ENCODE data around the gene KCND2. TPM values are rescaled to one million over a fixed set of nuclear protein-coding genes. Genes with fewer than 3 reads are reported as not detected.

The KCND2 gene
- total RNA-seq, 1 donor from 2014 or later = 0.30 TPM

DNA sequence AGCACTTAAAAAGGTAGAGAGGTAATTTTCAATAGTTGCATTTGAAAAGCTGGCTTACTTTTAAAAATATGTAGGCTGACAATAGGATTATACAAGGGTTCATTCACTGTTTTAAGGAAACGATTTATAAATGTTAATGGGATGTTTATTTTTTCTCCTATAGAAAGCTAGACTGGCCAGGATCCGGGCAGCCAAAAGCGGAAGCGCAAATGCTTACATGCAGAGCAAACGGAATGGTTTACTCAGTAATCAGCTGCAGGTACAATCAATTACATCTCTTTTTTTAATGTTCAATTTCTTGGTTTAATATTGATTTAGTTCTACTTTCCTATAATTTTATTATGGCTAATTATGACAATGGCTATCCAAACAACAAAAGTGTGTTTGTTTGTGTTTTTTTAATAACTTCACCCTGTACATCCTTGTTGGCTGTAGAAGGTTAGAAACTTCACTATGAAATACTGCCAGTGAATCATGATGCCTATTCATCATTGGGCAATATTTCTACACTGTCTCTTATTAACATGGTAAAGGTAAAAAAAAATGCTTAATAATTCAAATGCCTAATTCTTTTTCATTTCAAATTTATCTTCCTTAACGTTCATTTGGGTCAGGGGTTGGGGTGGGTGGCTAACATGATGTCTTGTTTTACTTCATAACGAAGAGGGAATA is 468.5 kb downstream of the KCND2 start:
- Mint-ChIP-seq H3K27ac (ENCODE audit: unreplicated experiment) (no peak overlapping the region), H3K4me3 (ENCODE audit: unreplicated experiment) (no peak overlapping the region), H3K27me3 (ENCODE audit: low read depth) (no peaks in the 10 kb centered on the region), H3K9me3 (ENCODE audit: low read depth) (no peaks in the 10 kb centered on the region), H3K4me1 (ENCODE audit: low read depth) (no peaks in the 10 kb centered on the region), H3K36me3 (ENCODE audit: low read depth) (no peaks in the 10 kb centered on the region)
- no peak for DNase-seq (ENCODE audit: low spot score)
- TF ChIP-seq, protein P1, sequence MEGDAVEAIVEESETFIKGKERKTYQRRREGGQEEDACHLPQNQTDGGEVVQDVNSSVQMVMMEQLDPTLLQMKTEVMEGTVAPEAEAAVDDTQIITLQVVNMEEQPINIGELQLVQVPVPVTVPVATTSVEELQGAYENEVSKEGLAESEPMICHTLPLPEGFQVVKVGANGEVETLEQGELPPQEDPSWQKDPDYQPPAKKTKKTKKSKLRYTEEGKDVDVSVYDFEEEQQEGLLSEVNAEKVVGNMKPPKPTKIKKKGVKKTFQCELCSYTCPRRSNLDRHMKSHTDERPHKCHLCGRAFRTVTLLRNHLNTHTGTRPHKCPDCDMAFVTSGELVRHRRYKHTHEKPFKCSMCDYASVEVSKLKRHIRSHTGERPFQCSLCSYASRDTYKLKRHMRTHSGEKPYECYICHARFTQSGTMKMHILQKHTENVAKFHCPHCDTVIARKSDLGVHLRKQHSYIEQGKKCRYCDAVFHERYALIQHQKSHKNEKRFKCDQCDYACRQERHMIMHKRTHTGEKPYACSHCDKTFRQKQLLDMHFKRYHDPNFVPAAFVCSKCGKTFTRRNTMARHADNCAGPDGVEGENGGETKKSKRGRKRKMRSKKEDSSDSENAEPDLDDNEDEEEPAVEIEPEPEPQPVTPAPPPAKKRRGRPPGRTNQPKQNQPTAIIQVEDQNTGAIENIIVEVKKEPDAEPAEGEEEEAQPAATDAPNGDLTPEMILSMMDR (IDR thresholded peaks at IDR 0.05) = no peak

DNA sequence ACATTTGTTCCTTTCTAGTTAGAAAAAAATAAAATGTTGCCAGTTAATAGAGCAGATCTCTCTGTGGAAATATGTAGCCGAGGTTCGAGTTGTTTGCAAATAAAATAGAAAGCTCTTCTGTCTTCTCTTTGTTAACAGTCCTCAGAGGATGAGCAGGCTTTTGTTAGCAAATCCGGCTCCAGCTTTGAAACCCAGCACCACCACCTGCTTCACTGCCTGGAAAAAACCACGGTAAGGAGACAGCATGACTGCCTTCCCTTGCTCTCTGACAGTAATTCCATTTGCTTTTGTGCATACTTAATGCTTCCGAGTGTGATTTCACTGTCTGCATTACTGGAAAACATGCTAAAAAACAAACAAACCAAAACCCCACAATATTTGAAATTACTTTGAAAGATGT is 469.4 kb downstream of the KCND2 start:
- Mint-ChIP-seq H3K9me3 (ENCODE audit: low read depth) (no peaks in the 10 kb centered on the region), H3K27me3 (ENCODE audit: low read depth) (no peaks in the 10 kb centered on the region), H3K4me3 (ENCODE audit: unreplicated experiment) (no peak overlapping the region), H3K27ac (ENCODE audit: unreplicated experiment) (no peak overlapping the region), H3K4me1 (ENCODE audit: low read depth) (no peaks in the 10 kb centered on the region), H3K36me3 (ENCODE audit: low read depth) (no peaks in the 10 kb centered on the region)
- DNase-seq (ENCODE audit: low spot score) = no peak
- TF ChIP-seq, protein P1 (IDR thresholded peaks at IDR 0.05) = no peak

DNA sequence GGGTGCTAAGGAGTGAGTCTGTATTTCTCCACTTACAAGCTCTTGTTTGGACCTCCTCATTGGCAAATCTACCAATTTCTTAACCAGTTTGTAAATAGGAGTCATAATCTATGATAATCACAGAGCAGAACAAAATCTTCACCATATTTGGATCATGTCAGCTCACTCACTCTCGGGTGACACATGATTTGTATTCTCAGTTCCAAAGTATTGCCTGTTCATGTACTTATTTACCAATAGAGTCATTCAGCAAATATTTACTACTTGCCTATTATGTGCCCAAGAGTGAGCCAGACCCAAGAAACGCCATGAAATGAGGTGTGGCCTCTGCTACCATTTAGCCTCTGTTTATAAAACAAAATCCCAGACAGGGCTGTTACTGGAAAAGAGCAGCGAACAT is 470.2 kb downstream of the KCND2 start:
- H3K27ac Mint-ChIP-seq (ENCODE audit: unreplicated experiment) = no peak overlapping the region
- DNase-seq (ENCODE audit: low spot score) = no peak
- no peaks in the 10 kb centered on the region for H3K4me1 Mint-ChIP-seq (ENCODE audit: low read depth)
- H3K9me3 Mint-ChIP-seq (ENCODE audit: low read depth) = no peaks in the 10 kb centered on the region
- no peaks in the 10 kb centered on the region for H3K36me3 Mint-ChIP-seq (ENCODE audit: low read depth)
- H3K27me3 Mint-ChIP-seq (ENCODE audit: low read depth) = no peaks in the 10 kb centered on the region
- no peak overlapping the region for H3K4me3 Mint-ChIP-seq (ENCODE audit: unreplicated experiment)
- TF ChIP-seq, protein P1 (IDR thresholded peaks at IDR 0.05) = no peak

DNA sequence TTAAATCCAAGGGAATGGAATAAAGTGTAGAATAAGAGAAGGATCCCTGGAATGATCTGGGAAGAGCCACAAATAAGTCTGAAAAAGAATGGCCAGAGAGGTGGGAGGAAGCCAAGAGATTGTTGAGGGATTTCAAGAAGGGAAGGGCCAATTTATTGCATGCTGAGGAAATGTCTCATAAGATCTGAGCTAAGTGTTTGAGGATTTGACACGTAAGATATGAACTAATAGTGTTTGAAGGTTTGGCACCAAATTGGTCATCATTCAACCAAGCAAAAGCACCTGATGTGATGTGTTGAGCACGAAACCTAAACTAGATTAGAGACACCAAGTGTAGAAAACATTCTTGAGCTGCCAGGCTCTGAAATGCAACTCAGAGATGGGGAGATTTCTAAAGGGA is 487.1 kb downstream of the KCND2 start:
- Mint-ChIP-seq H3K4me1 (ENCODE audit: low read depth) (no peaks in the 10 kb centered on the region), H3K9me3 (ENCODE audit: low read depth) (no peaks in the 10 kb centered on the region), H3K36me3 (ENCODE audit: low read depth) (no peaks in the 10 kb centered on the region), H3K27me3 (ENCODE audit: low read depth) (no peaks in the 10 kb centered on the region), H3K4me3 (ENCODE audit: unreplicated experiment) (no peak overlapping the region), H3K27ac (ENCODE audit: unreplicated experiment) (no peak overlapping the region)
- no peak for DNase-seq (ENCODE audit: low spot score)
- TF ChIP-seq, protein P1 (IDR thresholded peaks at IDR 0.05) = no peak

DNA sequence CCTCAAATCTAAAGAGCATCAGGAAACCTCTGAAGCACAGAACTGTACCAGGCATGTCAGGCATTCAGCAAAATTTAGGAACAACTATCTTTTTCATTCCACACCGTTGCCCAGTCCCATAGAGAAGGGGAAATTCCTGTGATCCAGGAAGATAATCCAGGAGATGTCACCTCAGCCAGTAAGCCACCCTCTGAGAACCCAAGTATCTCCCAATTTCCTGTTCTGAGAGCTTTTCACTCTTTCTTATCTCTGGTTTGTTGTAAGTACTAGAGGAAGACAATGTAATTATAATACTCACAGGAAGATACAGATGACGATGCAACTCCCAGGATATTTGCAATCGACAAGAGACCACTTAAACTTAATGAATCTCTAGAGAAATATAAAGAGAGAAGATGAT is 487.9 kb downstream of the KCND2 start:
- no peak overlapping the region for H3K27ac Mint-ChIP-seq (ENCODE audit: unreplicated experiment)
- DNase-seq (ENCODE audit: low spot score) = no peak
- TF ChIP-seq, protein P1 (IDR thresholded peaks at IDR 0.05) = no peak
- H3K4me3 Mint-ChIP-seq (ENCODE audit: unreplicated experiment) = no peak overlapping the region
- H3K9me3 Mint-ChIP-seq (ENCODE audit: low read depth) = no peaks in the 10 kb centered on the region
- no peaks in the 10 kb centered on the region for H3K4me1 Mint-ChIP-seq (ENCODE audit: low read depth)
- no peaks in the 10 kb centered on the region for H3K36me3 Mint-ChIP-seq (ENCODE audit: low read depth)
- no peaks in the 10 kb centered on the region for H3K27me3 Mint-ChIP-seq (ENCODE audit: low read depth)

Data from chondrocyte (in vitro differentiated cells).